ENCODE data around the gene PRR16.
"Not testable (repeated sequence)": the region's sequence is repeated elsewhere in the genome, so short reads cannot be mapped to it uniquely, and the experiment has no call there.

PRR16 gene

GRCh38 chr5:120682851-120683250, 218.8 kb downstream of the PRR16 start:
- no peak for DNase-seq

DNA sequence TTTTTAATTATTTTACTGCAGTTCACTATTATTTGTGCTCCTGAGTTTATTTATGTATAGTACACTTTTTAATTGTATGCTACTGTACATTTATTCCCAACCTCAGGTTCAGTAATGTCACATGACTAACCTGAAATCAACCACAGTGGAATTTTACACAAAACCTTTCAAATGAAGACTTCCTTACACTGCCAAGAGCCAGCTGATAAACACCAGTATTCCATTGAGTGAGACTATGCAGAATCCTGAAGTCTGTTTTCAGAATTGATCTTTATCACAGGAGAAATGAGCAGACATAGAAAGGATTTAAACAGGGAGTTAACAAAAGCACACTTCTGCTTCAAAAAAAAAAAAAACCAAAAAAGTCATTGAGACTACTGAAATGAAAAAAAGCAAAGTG, 219.5 kb downstream of the PRR16 start:
- DNase-seq, result no peak

GRCh38 chr5:120684213-120684612, 220.1 kb downstream of the PRR16 start:
- DNase-seq, result peak; percentile 14

GRCh38 chr5:120684749-120685415, 220.8 kb downstream of the PRR16 start:
- peak; percentile 4 for DNase-seq

- no peak for DNase-seq
Observed at GRCh38 chr5:120690621-120691407, 226.7 kb downstream of the PRR16 start.

GRCh38 chr5:120692325-120692724, 228.2 kb downstream of the PRR16 start:
- no peak for DNase-seq

- DNase-seq, result no peak
Observed at GRCh38 chr5:120695368-120695880, 231.3 kb downstream of the PRR16 start.

DNA sequence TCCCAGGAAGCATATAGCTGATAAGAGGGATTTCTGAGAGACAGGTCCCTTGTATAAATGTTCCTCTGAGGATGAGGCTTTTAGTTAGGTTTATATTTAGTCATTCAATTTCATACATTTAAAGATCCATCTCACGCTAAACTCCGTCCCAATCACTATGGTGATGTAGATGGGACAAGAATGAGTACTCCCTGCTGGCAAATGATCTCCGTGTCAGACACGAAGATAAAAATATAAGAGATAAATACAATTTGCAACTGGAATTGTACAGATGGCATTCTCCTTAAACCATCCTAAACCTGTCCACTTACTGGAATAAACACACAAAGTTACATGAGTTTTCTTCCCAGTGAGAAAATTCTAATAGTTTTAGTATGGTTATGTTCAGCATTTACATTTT, 233.0 kb downstream of the PRR16 start:
- no peak for DNase-seq

DNA sequence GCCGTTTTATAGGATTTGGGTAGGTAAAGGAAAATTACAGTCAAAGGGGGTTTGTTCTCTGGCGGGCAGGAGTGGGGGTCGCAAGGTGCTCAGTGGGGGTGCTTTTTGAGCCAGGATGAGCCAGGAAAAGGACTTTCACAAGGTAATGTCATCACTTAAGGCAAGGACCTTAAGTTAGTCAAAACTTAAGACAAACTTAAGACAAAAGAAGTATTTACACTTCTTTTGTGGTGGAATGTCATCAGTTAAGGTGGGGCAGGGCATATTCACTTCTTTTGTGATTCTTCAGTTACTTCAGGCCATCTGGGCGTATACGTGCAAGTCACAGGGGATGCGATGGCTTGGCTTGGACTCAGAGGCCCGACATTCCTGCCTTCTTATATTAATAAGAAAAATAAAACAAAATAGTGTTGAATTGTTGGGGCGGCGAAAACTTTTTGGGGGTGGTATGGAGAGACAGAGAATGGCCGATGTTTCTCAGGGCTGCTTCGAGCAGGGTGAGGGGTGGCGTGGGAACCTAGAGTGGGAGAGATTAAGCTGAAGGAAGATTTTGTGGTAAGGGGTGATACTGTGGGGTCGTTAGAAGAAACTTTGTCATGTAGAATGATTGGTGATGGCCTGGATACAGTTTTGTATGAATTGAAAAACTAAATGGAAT, 233.7 kb downstream of the PRR16 start:
- not testable (repeated sequence) for DNase-seq

DNA sequence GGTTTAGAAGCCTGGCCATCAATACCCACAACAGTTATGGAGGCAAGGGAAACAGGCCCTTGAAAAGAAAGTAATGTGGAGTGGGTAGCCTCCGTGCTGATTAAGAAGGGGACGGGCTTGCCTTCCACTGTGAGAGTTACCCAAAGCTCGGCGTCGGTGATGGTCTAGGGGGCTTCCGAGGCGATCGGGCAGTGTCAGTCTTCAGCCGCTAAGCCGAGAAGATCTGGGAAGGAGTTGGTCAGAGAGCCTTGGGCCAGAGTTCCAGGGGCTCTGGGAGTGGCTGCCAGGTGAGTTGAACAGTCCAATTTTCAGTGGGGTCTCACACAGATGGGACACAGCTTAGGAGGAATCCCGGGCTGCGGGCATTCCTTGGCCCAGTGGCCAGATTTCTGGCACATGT, 236.6 kb downstream of the PRR16 start:
- DNase-seq, result not testable (repeated sequence)

- not testable (repeated sequence) for DNase-seq
Observed at GRCh38 chr5:120702817-120703538, 238.9 kb downstream of the PRR16 start.

DNA sequence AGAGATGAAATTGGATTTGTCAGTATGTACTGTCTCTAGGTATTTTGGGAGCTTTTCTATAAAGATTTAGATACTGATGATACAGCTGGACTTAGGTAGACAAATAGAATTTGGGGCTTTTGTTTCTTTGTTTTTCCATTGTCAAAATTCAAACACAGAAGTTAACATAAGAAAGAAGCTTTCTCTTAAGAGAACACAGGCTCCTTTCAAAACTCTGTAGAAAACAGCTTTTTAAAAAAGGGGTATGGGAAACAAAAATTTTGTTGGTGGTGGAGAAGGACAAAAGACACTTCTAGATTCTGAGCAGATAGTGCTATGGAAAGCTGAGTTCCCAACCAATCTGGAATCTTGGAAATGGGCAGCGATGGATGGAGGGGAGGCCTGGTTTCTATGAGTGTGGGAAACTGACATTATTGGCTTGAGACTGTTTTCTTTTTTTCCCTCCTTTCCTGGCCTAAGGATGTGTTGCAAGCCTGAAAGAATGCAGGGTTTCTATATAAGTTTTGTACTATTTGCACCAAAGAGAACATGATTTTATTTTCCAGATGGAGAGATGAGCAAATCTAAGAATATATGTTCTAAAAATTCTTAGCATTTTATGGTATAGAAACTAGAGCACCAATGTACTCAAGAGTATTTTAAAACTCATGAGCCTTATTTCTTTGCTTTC, 240.0 kb downstream of the PRR16 start:
- DNase-seq, result no peak

DNA sequence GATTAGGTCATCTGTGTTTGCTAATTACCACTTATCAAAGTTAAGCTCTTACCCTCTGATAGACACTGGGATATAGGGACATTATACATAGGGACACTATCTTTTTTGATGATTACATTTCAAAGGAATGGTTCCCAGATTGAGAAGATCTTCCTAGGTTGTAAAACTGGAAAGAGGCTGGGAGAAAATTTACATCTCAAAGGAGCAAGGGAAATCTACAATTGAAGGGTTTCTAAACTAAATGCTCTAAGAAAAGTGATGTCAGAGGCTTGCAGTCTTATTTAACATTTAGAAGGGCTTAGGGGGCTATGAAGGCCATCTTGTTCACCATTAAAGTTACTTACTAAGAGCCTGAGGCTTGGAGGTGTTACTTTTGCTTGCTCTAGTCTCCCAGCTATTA, 242.8 kb downstream of the PRR16 start:
- DNase-seq, result no peak

- DNase-seq, result no peak
Observed at GRCh38 chr5:120717381-120717780, 253.3 kb downstream of the PRR16 start.

GRCh38 chr5:120730214-120730613, 266.1 kb downstream of the PRR16 start:
- no peak for DNase-seq

GRCh38 chr5:120734033-120734432, 269.9 kb downstream of the PRR16 start:
- DNase-seq, result no peak

- DNase-seq, result peak; percentile 31
Observed at GRCh38 chr5:120735076-120735475, 271.0 kb downstream of the PRR16 start.
